Omental fat pad (tissue), 4 donors: ENCODE data around the gene SUPT3H. TPM values are rescaled to one million over a fixed set of nuclear protein-coding genes. Genes with fewer than 3 reads are reported as not detected.

Experiments
- ATAC-seq: fragments of 150-250 bp; one replicate; pipeline ENCODE4 v1.9.1; 2016; ENCODE audit warnings: mild to moderate bottlenecking, moderate library complexity; ENCODE audit not compliant: low FRiP score
- DNase-seq: peaks from one replicate; pipeline ENCODE4 v3.0.0-alpha.2; 2019; ENCODE audit warnings: low spot score
- CTCF ChIP-seq, 3 donors: fragments of 450-650 bp; IDR thresholded peaks; one replicate each; pipeline ENCODE4 v1.5.1; 2016 to 2017; ENCODE audit warnings: antibody characterized with exemption in 3 of 3, mild to moderate bottlenecking in 3 of 3, moderate library complexity in 2 of 3
- total RNA-seq, 4 donors: library from RNA; depleted of rRNA; stranded (reverse); fragments of >200 nt; gene quantifications; one replicate each; pipeline ENCODE4 v1.1.0, GENCODE V29; 2016

SUPT3H gene
- total RNA-seq, 4 donors from 2014 or later: 2.2 to 8.4 (median 5.2) TPM

GRCh38 chr6:44856479-44856878 is 521.3 kb downstream of the SUPT3H start:
- ATAC-seq (no peak), DNase-seq (no peak)
- TF ChIP-seq CTCF (IDR thresholded peaks at IDR 0.05): no peak

- peak; percentile 63 for ATAC-seq
- TF ChIP-seq CTCF (IDR thresholded peaks at IDR 0.05): no peak
- no peak for DNase-seq
These were observed 521.9 kb downstream of the SUPT3H start for GRCh38 chr6:44855562-44856411.

- DNase-seq (no peak), ATAC-seq (no peak)
- TF ChIP-seq CTCF (IDR thresholded peaks at IDR 0.05): no peak
These were observed 522.9 kb downstream of the SUPT3H start for GRCh38 chr6:44854712-44855443.

- DNase-seq: no peak
- no peak for TF ChIP-seq CTCF (IDR thresholded peaks at IDR 0.05)
- ATAC-seq: no peak
These were observed 526.6 kb downstream of the SUPT3H start for GRCh38 chr6:44851176-44851575.

- ATAC-seq (no peak), DNase-seq (no peak)
- TF ChIP-seq CTCF (IDR thresholded peaks at IDR 0.05): no peak
These were observed 527.4 kb downstream of the SUPT3H start for GRCh38 chr6:44850312-44850711.

- DNase-seq (no peak), ATAC-seq (no peak)
- no peak for TF ChIP-seq CTCF (IDR thresholded peaks at IDR 0.05)
These were observed 527.9 kb downstream of the SUPT3H start for GRCh38 chr6:44849806-44850205.
